CD4-positive, CD25-positive, alpha-beta regulatory T cell (primary cell): Measurements from ENCODE around the gene TFCP2L1. TPM values are rescaled to one million over a fixed set of nuclear protein-coding genes. Genes with fewer than 3 reads are reported as not detected.
A peak's percentile ranks its signal among the peaks of the same experiment; 100 is the strongest.

Experiments
- ATAC-seq, 2 donors: fragments of 150-1000 bp; cut with Tn5 transposase; one replicate each; pipeline ENCODE4 v1.10.0; 2021; ENCODE audit warnings: low read depth in 2 of 2, moderate number of reproducible peaks in 2 of 2, moderate library complexity in 1 of 2
- DNase-seq, 3 donors: peaks; one replicate each; pipeline versions ENCODE4 v3.0.0 to v3.0.0-alpha.2; 2012 to 2022; ENCODE audit warnings: mixed read lengths in 1 of 3
- H3K27ac ChIP-seq: one replicate; pipeline ENCODE4 v1.7.0; 2013; ENCODE audit warnings: mild to moderate bottlenecking, low read length; ENCODE audit not compliant: insufficient read depth, poor library complexity, severe bottlenecking
- H3K27me3 ChIP-seq: one replicate; pipeline ENCODE4 v1.7.0; 2013; ENCODE audit warnings: low read length; ENCODE audit not compliant: control insufficient read depth, insufficient read depth
- H3K36me3 ChIP-seq: one replicate; pipeline ENCODE4 v1.7.0; 2013; ENCODE audit warnings: mild to moderate bottlenecking, low read length, moderate library complexity; ENCODE audit not compliant: control insufficient read depth, insufficient read depth
- H3K4me1 ChIP-seq: 2 replicates; pipeline ENCODE4 v1.7.0; 2013; ENCODE audit warnings: mild to moderate bottlenecking, low read length; ENCODE audit not compliant: insufficient read depth, control insufficient read depth, poor library complexity, severe bottlenecking
- H3K4me3 ChIP-seq: one replicate; pipeline ENCODE4 v1.7.0; 2013; ENCODE audit warnings: low read depth, mild to moderate bottlenecking, low read length, moderate library complexity
- H3K9me3 ChIP-seq, 2 experiments: 1 replicate in 1 of 2; 2 replicates in 1 of 2; pipeline ENCODE4 v1.7.0; 2013; ENCODE audit warnings: low read length in 2 of 2, mild to moderate bottlenecking in 1 of 2, moderate library complexity in 1 of 2; ENCODE audit not compliant: control insufficient read depth in 2 of 2
- H3K27ac Mint-ChIP-seq, 3 donors: one replicate each; pipeline ENCODE4 v1.8.0; 2020 to 2022; ENCODE audit warnings: mild to moderate bottlenecking in 3 of 3, mixed read lengths in 3 of 3, moderate library complexity in 2 of 3
- H3K27me3 Mint-ChIP-seq: one replicate; pipeline ENCODE4 v1.8.0; 2022; ENCODE audit warnings: mild to moderate bottlenecking, mixed read lengths
- H3K36me3 Mint-ChIP-seq: one replicate; pipeline ENCODE4 v1.8.0; 2020; ENCODE audit warnings: mixed read lengths
- H3K4me1 Mint-ChIP-seq, 4 donors: one replicate each; pipeline ENCODE4 v1.8.0; 2020 to 2022; ENCODE audit warnings: mixed read lengths in 4 of 4, mild to moderate bottlenecking in 1 of 4
- H3K4me3 Mint-ChIP-seq, 4 donors: one replicate each; pipeline ENCODE4 v1.8.0; 2020 to 2022; ENCODE audit warnings: mild to moderate bottlenecking in 4 of 4, mixed read lengths in 4 of 4, moderate library complexity in 3 of 4
- H3K9me3 Mint-ChIP-seq, 7 donors: one replicate each; pipeline ENCODE4 v1.8.0; 2020 to 2022; ENCODE audit warnings: mixed read lengths in 7 of 7, mild to moderate bottlenecking in 3 of 7, moderate library complexity in 2 of 7
- polyA plus RNA-seq, 4 donors: library from polyadenylated mRNA; unstranded; fragments of 300-500 nt; fragmentation: Illumina TruSeq; gene quantifications; one replicate each; pipeline ENCODE4 v1.2.3, GENCODE V29; 2021
- total RNA-seq: library from RNA; stranded (reverse); gene quantifications from one replicate; pipeline ENCODE4 v1.2.3, GENCODE V29; 2022

TFCP2L1 gene
- total and polyA plus RNA-seq, 5 donors from 2014 or later, result 0.05 TPM; not detected in 4

DNA sequence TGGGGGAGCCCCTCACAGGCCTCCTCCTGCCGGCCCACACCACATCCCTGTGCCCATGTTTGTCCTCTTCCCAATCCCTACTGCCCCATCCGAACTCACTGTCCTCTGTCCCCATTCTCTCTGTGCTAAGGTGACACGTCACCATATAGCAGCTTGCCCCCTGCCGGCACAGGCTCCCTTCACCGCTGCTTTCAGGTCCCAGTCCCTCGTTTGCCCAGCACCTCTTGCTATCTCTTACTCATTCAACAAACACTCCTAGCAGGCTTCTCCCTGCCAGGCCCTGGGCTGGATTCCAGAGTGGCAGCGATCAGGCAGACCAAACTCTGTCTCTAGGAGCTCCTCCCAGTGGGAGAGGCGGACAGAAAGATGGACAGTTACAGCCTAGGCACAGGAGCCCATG is 74.3 kb downstream of the TFCP2L1 start:
- no peaks in the 10 kb centered on the region for H3K27me3 Mint-ChIP-seq
- H3K4me3 ChIP-seq, result no peak overlapping the region
- H3K36me3 ChIP-seq, result no peaks in the 10 kb centered on the region
- no peaks in the 10 kb centered on the region for H3K4me1 Mint-ChIP-seq
- ATAC-seq (no peak), DNase-seq (no peak)
- no peaks in the 10 kb centered on the region for H3K9me3 Mint-ChIP-seq
- H3K4me1 ChIP-seq, result no peaks in the 10 kb centered on the region
- H3K27ac ChIP-seq, result no peak overlapping the region
- H3K27me3 ChIP-seq, result no peaks in the 10 kb centered on the region
- H3K36me3 Mint-ChIP-seq, result no peaks in the 10 kb centered on the region
- H3K27ac Mint-ChIP-seq, result no peak overlapping the region
- no peak overlapping the region for H3K4me3 Mint-ChIP-seq
- H3K9me3 ChIP-seq, result no peaks in the 10 kb centered on the region

DNA sequence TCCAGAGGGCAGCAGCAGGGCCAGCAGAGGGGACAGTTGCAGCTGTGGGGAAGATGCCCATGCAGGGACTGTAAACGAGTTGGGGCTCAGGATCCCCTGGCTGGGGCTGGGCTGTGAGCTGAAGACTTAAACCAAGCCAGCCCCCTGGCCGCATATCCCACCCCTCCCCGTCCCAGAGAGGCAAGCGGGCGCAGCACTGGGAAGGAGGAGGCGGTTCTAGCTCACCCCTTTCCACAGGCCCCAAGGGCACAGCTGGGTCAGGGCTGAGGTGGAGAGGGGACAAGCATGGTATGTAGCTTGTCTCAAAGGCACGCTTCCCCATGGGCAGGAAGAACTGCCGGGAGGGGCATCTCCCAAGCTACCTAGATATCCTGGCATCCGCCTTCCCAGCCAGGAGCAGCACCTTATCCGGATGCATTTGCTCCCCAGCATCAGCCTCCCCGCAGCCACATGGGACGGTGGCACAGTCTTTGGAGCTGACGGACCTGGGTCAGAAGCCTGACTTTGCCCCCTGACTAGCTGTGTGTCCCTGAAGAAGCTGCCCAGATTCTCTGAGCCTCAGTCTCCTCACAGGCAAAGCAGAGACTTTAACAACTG is 75.9 kb downstream of the TFCP2L1 start:
- Mint-ChIP-seq H3K36me3 (no peaks in the 10 kb centered on the region), H3K9me3 (no peaks in the 10 kb centered on the region), H3K4me3 (no peak overlapping the region), H3K4me1 (no peaks in the 10 kb centered on the region), H3K27ac (no peak overlapping the region), H3K27me3 (no peaks in the 10 kb centered on the region)
- DNase-seq, result no peak
- no peaks in the 10 kb centered on the region for H3K27me3 ChIP-seq
- H3K9me3 ChIP-seq, result no peaks in the 10 kb centered on the region
- H3K4me1 ChIP-seq, result no peaks in the 10 kb centered on the region
- no peaks in the 10 kb centered on the region for H3K36me3 ChIP-seq
- no peak overlapping the region for H3K4me3 ChIP-seq
- no peak for ATAC-seq
- no peak overlapping the region for H3K27ac ChIP-seq

- no peak overlapping the region for H3K4me3 ChIP-seq
- no peaks in the 10 kb centered on the region for H3K27me3 ChIP-seq
- Mint-ChIP-seq H3K27me3 (no peaks in the 10 kb centered on the region), H3K27ac (no peak overlapping the region), H3K36me3 (no peaks in the 10 kb centered on the region), H3K9me3 (no peaks in the 10 kb centered on the region), H3K4me3 (no peak overlapping the region), H3K4me1 (no peaks in the 10 kb centered on the region)
- H3K9me3 ChIP-seq, result no peaks in the 10 kb centered on the region
- no peaks in the 10 kb centered on the region for H3K36me3 ChIP-seq
- ATAC-seq (no peak), DNase-seq (no peak)
- H3K27ac ChIP-seq, result no peak overlapping the region
- H3K4me1 ChIP-seq, result no peaks in the 10 kb centered on the region
Measured at GRCh38 chr2:121207494-121207893, 77.5 kb downstream of the TFCP2L1 start.

DNA sequence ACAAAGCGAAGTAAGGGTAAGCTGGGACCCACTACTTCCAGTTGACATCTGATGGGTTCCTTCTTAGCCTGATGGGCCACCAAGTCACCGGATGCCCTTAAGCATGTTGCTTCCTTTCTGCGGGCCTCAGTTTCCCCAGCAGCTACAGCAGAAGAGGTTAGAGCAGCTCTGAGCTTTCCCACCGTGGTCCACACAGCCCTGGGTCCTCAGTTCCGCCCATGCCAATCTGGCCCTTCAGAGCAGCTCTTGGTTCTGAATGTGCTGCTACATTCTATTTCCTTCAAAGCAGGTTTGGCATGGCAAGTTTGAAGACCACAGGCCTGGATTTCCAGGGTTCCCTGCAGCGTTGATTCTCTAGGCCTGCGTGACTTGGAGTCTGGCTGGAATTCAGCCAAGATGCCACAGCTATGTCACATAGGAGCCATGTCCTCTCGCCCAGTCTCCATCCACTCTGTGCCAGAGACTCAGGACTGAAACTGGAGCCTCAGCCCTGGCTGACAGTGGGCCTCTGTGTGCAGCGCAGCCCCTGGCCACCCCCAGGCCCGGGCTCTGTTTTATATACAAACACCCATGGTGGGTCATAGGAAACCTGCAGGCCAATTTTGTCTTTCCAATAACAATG is 79.6 kb downstream of the TFCP2L1 start:
- no peaks in the 10 kb centered on the region for H3K9me3 ChIP-seq
- ATAC-seq (no peak), DNase-seq (no peak)
- Mint-ChIP-seq H3K27ac (no peak overlapping the region), H3K4me3 (no peak overlapping the region), H3K36me3 (no peaks in the 10 kb centered on the region), H3K4me1 (no peaks in the 10 kb centered on the region), H3K27me3 (no peaks in the 10 kb centered on the region), H3K9me3 (no peaks in the 10 kb centered on the region)
- no peaks in the 10 kb centered on the region for H3K36me3 ChIP-seq
- no peaks in the 10 kb centered on the region for H3K4me1 ChIP-seq
- H3K27ac ChIP-seq, result no peak overlapping the region
- no peak overlapping the region for H3K4me3 ChIP-seq
- H3K27me3 ChIP-seq, result no peaks in the 10 kb centered on the region

DNA sequence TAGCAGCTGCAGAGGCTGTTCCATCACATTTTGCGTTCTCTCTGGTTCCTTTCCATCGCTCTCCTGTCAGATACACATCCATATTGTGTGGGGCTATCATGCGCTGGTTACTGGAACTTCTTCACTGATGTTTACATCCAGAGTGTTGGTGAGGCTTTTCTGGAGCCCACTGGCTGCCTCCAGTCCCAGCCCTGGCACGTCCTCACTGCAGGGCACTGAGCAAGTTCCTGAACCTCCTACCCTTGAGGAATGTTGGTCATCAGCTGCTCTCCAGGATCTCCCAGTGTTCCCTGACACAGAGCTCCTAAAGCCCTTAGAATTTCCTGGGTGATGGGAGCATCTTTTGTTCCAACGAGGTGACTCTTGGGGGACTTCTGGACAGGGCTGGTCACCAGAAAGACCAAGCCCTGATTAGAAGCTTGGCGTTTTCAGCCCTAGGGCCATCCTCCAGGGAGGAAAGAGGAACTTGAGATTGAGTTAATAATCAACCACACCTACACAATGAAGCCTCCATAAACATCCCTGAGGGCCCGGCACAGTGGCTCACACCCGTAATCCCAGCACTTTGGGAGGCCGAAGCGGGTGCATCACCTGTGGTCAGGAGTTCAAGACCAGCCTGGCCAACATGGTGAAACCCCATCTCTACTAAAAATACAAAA is 81.3 kb downstream of the TFCP2L1 start:
- Mint-ChIP-seq H3K9me3 (no peaks in the 10 kb centered on the region), H3K27me3 (no peaks in the 10 kb centered on the region), H3K4me1 (no peaks in the 10 kb centered on the region), H3K4me3 (no peak overlapping the region), H3K36me3 (no peaks in the 10 kb centered on the region), H3K27ac (no peak overlapping the region)
- Histone ChIP-seq H3K27ac (no peak overlapping the region), H3K36me3 (no peaks in the 10 kb centered on the region), H3K9me3 (no peaks in the 10 kb centered on the region), H3K4me1 (no peaks in the 10 kb centered on the region), H3K27me3 (no peaks in the 10 kb centered on the region), H3K4me3 (no peak overlapping the region)
- DNase-seq (no peak), ATAC-seq (no peak)

DNA sequence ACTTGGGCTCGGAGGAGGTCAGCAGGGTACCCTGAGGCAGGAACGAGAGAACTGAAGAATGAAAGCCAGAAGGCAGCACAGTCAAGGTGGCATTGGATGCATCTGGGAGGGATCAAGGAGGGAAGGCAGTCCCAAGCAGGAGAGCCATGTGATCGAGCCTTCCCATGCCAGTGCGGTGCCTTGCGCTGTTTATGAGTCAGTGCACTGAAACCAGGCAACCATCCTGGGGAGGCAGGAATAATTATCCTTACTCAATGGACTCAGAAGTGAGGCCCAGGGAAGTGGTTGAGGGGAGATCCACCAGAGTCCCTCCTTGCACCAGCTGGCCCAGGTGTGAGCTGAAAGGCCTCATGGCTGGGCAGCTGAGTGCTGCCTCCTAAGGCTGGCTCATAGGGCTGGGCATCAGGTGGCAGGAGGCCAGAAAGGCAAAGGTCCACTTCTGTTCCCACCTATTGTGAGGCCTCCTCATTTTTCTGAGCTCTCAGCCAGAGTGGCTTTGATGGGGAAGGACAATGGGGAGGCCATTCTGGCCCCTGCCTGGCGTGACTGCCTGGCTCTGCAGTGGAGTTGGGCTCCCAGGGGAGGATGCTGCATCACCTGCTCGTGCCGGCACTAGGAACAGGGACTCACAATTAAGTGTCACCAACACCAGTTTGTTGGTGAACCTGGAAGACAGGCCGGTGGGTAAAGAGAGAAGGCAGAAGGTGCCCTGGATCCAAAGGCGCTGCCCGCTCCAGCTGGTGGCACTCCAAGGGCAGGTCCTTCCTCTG is 82.3 kb downstream of the TFCP2L1 start:
- Histone ChIP-seq H3K27ac (no peak overlapping the region), H3K36me3 (no peaks in the 10 kb centered on the region), H3K27me3 (no peaks in the 10 kb centered on the region), H3K4me1 (no peaks in the 10 kb centered on the region), H3K9me3 (no peaks in the 10 kb centered on the region), H3K4me3 (no peak overlapping the region)
- no peak for DNase-seq
- no peaks in the 10 kb centered on the region for H3K27me3 Mint-ChIP-seq
- ATAC-seq, result no peak
- no peaks in the 10 kb centered on the region for H3K36me3 Mint-ChIP-seq
- no peak overlapping the region for H3K4me3 Mint-ChIP-seq
- H3K9me3 Mint-ChIP-seq, result no peaks in the 10 kb centered on the region
- no peak overlapping the region for H3K27ac Mint-ChIP-seq
- H3K4me1 Mint-ChIP-seq, result no peaks in the 10 kb centered on the region

- Mint-ChIP-seq H3K4me3 (no peak overlapping the region), H3K27me3 (no peaks in the 10 kb centered on the region), H3K9me3 (no peaks in the 10 kb centered on the region), H3K4me1 (no peaks in the 10 kb centered on the region), H3K36me3 (no peaks in the 10 kb centered on the region), H3K27ac (no peak overlapping the region)
- no peak for DNase-seq
- no peaks in the 10 kb centered on the region for H3K4me1 ChIP-seq
- no peaks in the 10 kb centered on the region for H3K9me3 ChIP-seq
- no peaks in the 10 kb centered on the region for H3K36me3 ChIP-seq
- peak in 1 of 2 donors; percentile 5 for ATAC-seq
- no peaks in the 10 kb centered on the region for H3K27me3 ChIP-seq
- no peak overlapping the region for H3K27ac ChIP-seq
- H3K4me3 ChIP-seq, result no peak overlapping the region
Measured at GRCh38 chr2:121201796-121202195, 83.2 kb downstream of the TFCP2L1 start.
